CD1c-positive myeloid dendritic cell (primary cell): ENCODE measurements around the gene GPC5.
"Not testable (repeated sequence)": the region's sequence is repeated elsewhere in the genome, so short reads cannot be mapped to it uniquely, and the experiment has no call there.

Experiments
- DNase-seq: peaks from one replicate; pipeline ENCODE4 v3.0.0-alpha.2; 2016; ENCODE audit errors: extremely low spot score

The GPC5 gene

GRCh38 chr13:92830821-92831220 lies 1432.4 kb downstream of the GPC5 start:
- no peak for DNase-seq

- no peak for DNase-seq
These were observed 1434.7 kb downstream of the GPC5 start for GRCh38 chr13:92833071-92833470.

- no peak for DNase-seq
These were observed 1437.8 kb downstream of the GPC5 start for GRCh38 chr13:92836171-92836570.

GRCh38 chr13:92838786-92839185 lies 1440.4 kb downstream of the GPC5 start:
- DNase-seq, result no peak

GRCh38 chr13:92842145-92842544 lies 1443.7 kb downstream of the GPC5 start:
- no peak for DNase-seq

GRCh38 chr13:92843549-92843948 lies 1445.1 kb downstream of the GPC5 start:
- DNase-seq, result no peak

GRCh38 chr13:92849381-92849780 lies 1451.0 kb downstream of the GPC5 start:
- DNase-seq, result no peak

GRCh38 chr13:92864584-92865284 lies 1466.3 kb downstream of the GPC5 start:
- DNase-seq, result no peak

GRCh38 chr13:92873029-92873428 lies 1474.6 kb downstream of the GPC5 start:
- no peak for DNase-seq

GRCh38 chr13:92886535-92887077 lies 1488.2 kb downstream of the GPC5 start:
- no peak for DNase-seq

- DNase-seq, result no peak
These were observed 1496.0 kb downstream of the GPC5 start for GRCh38 chr13:92894447-92894846.

GRCh38 chr13:92896842-92897241 lies 1498.4 kb downstream of the GPC5 start:
- no peak for DNase-seq

GRCh38 chr13:92898946-92899345 lies 1500.5 kb downstream of the GPC5 start:
- not testable (repeated sequence) for DNase-seq

GRCh38 chr13:92900446-92900845 lies 1502.0 kb downstream of the GPC5 start:
- DNase-seq, result no peak

- DNase-seq, result no peak
These were observed 1503.3 kb downstream of the GPC5 start for GRCh38 chr13:92901739-92902138.

GRCh38 chr13:92912629-92913028 lies 1514.2 kb downstream of the GPC5 start:
- DNase-seq, result no peak

GRCh38 chr13:92913840-92914239 lies 1515.4 kb downstream of the GPC5 start:
- no peak for DNase-seq
